HUES6 (cell line): ENCODE results near the gene ZNF625.

Experiments
- H3K27ac ChIP-seq: 2 replicates; pipeline ENCODE4 v1.7.0; 2013; ENCODE audit warnings: low read depth, mild to moderate bottlenecking, low read length, inconsistent platforms
- H3K27me3 ChIP-seq: 2 replicates; pipeline ENCODE4 v1.6.1; 2013; ENCODE audit warnings: low read length; ENCODE audit not compliant: control insufficient read depth, insufficient read depth
- H3K36me3 ChIP-seq: 2 replicates; pipeline ENCODE4 v1.6.1; 2013; ENCODE audit warnings: low read length; ENCODE audit not compliant: control insufficient read depth, insufficient read depth
- H3K4me1 ChIP-seq: 2 replicates; pipeline ENCODE4 v1.6.1; 2013; ENCODE audit warnings: low read length; ENCODE audit not compliant: control insufficient read depth, insufficient read depth
- H3K4me3 ChIP-seq: 2 replicates; pipeline ENCODE4 v1.5.1; 2013; ENCODE audit warnings: low read depth, low read length
- H3K9ac ChIP-seq: one replicate; pipeline ENCODE4 v1.6.1; 2013; ENCODE audit warnings: mild to moderate bottlenecking, low read length
- H3K9me3 ChIP-seq: 2 replicates; pipeline ENCODE4 v1.6.1; 2013; ENCODE audit warnings: low read depth, low read length; ENCODE audit not compliant: control insufficient read depth, insufficient read depth

Gene ZNF625

GRCh38 chr19:12162882-12163806 is 6.6 kb upstream of the ZNF625 start, which contains the start of gene ZNF136:
Gene ZNF136 (plus strand): TSS chr19:12163096. CDS start chr19:12163204, 108 bp downstream.
- Histone ChIP-seq H3K27ac (peak within 1 kb of the TSS; percentile 44; the same call in 1 of the 2 replicates), H3K9me3 (no peaks in the 10 kb centered on the region; the same call in 1 of the 2 replicates), H3K4me1 (0 out of 2 replicates have a peak, but pooled peaks cover 3% of the 10 kb centered on the region), H3K36me3 (peaks cover 5% of the 10 kb centered on the region; the same call in 1 of the 2 replicates), H3K9ac (peak within 1 kb of the TSS; percentile 88), H3K4me3 (peak within 1 kb of the TSS; percentile 75), H3K27me3 (no peaks in the 10 kb centered on the region)

- peaks cover 5% of the 10 kb centered on the region; the same call in 1 of the 2 replicates for H3K36me3 ChIP-seq
- no peak overlapping the region for H3K27ac ChIP-seq
- H3K4me1 ChIP-seq = 0 out of 2 replicates have a peak, but pooled peaks cover 3% of the 10 kb centered on the region
- H3K9me3 ChIP-seq = no peaks in the 10 kb centered on the region; the same call in 1 of the 2 replicates
- H3K27me3 ChIP-seq = no peaks in the 10 kb centered on the region
- no peak overlapping the region for H3K9ac ChIP-seq
- peak overlapping the region; percentile 75 for H3K4me3 ChIP-seq
These were observed 6.0 kb upstream of the ZNF625 start for GRCh38 chr19:12162513-12162881.

- H3K27me3 ChIP-seq = no peaks in the 10 kb centered on the region
- no peak overlapping the region for H3K9ac ChIP-seq
- H3K9me3 ChIP-seq = 0 out of 2 replicates have a peak, but pooled peaks cover 3% of the 10 kb centered on the region
- no peak overlapping the region for H3K4me3 ChIP-seq
- H3K36me3 ChIP-seq = peaks cover 2% of the 10 kb centered on the region; the same call in 1 of the 2 replicates
- H3K27ac ChIP-seq = no peak overlapping the region
- H3K4me1 ChIP-seq = 0 out of 2 replicates have a peak, but pooled peaks cover 3% of the 10 kb centered on the region
These were observed 3.4 kb upstream of the ZNF625 start for GRCh38 chr19:12159773-12160414.

- H3K4me3 ChIP-seq = peak overlapping the region; percentile 94
- no peaks in the 10 kb centered on the region for H3K27me3 ChIP-seq
- H3K27ac ChIP-seq = no peak overlapping the region
- H3K9ac ChIP-seq = peak overlapping the region; percentile 99
- H3K9me3 ChIP-seq = peaks cover 14% of the 10 kb centered on the region
- H3K36me3 ChIP-seq = peaks cover 28% of the 10 kb centered on the region
- no peaks in the 10 kb centered on the region for H3K4me1 ChIP-seq
These were observed 1.1 kb downstream of the ZNF625 start for GRCh38 chr19:12155324-12155860.

- H3K9me3 ChIP-seq = peaks cover 39% of the 10 kb centered on the region
- H3K36me3 ChIP-seq = peaks cover 46% of the 10 kb centered on the region
- no peak overlapping the region for H3K27ac ChIP-seq
These were observed 11.2 kb downstream of the ZNF625 start for GRCh38 chr19:12145348-12145747.

GRCh38 chr19:12141405-12141736 is 15.2 kb downstream of the ZNF625 start:
- Histone ChIP-seq H3K4me3 (no peak overlapping the region), H3K36me3 (peaks cover 44% of the 10 kb centered on the region), H3K27me3 (no peaks in the 10 kb centered on the region), H3K27ac (no peak overlapping the region), H3K9me3 (peaks cover 21% of the 10 kb centered on the region), H3K4me1 (peaks cover 7% of the 10 kb centered on the region), H3K9ac (no peak overlapping the region)

More at GRCh38 chr19:12145348-12145747, 11.2 kb downstream of the ZNF625 start:
- Histone ChIP-seq H3K4me1 (peaks cover 7% of the 10 kb centered on the region), H3K4me3 (no peak overlapping the region), H3K27me3 (no peaks in the 10 kb centered on the region), H3K9ac (no peak overlapping the region)

- peak overlapping the region; percentile 88 for H3K4me3 ChIP-seq
- H3K9me3 ChIP-seq = peaks cover 17% of the 10 kb centered on the region
- no peaks in the 10 kb centered on the region for H3K27me3 ChIP-seq
- peaks cover 42% of the 10 kb centered on the region for H3K36me3 ChIP-seq
- peaks cover 7% of the 10 kb centered on the region for H3K4me1 ChIP-seq
- H3K9ac ChIP-seq = peak overlapping the region; percentile 3
- H3K27ac ChIP-seq = no peak overlapping the region
These were observed 15.8 kb downstream of the ZNF625 start for GRCh38 chr19:12140545-12141404.

- peak within 1 kb of the TSS; percentile 80 for H3K27ac ChIP-seq
- peak within 1 kb of the TSS; percentile 88 for H3K4me3 ChIP-seq
- H3K9ac ChIP-seq = peak within 1 kb of the TSS; percentile 78
- H3K9me3 ChIP-seq = peaks cover 13% of the 10 kb centered on the region
- H3K36me3 ChIP-seq = peaks cover 41% of the 10 kb centered on the region
- no peaks in the 10 kb centered on the region for H3K27me3 ChIP-seq
- H3K4me1 ChIP-seq = peaks cover 7% of the 10 kb centered on the region
These were observed 16.5 kb downstream of the ZNF625 start, which contains the start of gene ZNF20 for GRCh38 chr19:12139885-12140544. Gene ZNF20 (minus strand): TSS chr19:12140350. CDS start chr19:12140182, 168 bp downstream.

GRCh38 chr19:12139269-12139668 is 17.3 kb downstream of the ZNF625 start:
- peaks cover 7% of the 10 kb centered on the region for H3K4me1 ChIP-seq
- peak overlapping the region; percentile 88 for H3K4me3 ChIP-seq
- peak overlapping the region; percentile 78 for H3K9ac ChIP-seq
- peaks cover 43% of the 10 kb centered on the region for H3K36me3 ChIP-seq
- H3K9me3 ChIP-seq = peaks cover 16% of the 10 kb centered on the region
- H3K27ac ChIP-seq = no peak overlapping the region
- H3K27me3 ChIP-seq = no peaks in the 10 kb centered on the region
